Measurements from ENCODE around the gene IBTK.
A peak's percentile ranks its signal among the peaks of the same experiment; 100 is the strongest.
"Not testable (repeated sequence)": the region's sequence is repeated elsewhere in the genome, so short reads cannot be mapped to it uniquely, and the experiment has no call there.

IBTK gene

DNA sequence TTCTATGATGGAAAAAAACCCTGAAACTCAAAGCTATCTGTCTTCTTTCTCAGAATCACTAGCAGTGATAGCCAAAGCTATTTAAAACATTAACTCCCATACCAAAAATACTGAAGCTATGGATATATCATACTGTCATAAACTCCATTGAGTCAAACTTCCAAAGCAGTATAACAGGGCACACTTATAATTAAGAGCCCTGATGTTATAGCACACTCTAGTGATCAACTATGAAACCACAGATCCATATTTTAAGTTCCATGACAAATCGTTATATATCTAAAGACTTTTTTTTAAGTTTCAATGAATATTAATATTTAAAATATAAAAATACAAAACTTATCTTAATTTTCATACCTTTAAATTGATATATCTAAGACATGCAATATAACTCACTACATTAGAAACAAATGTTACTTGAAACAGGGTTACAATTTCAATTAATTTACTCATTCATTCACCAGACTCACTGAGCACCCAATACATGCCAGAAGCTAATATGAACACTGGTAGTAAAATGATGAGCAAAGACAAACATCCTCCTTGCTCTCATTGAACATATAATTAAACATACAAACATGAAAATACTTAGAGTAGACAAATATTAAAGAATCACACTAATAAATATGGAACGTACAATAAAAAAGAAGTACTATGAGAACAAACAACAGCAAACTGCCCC lies 69.3 kb downstream of the IBTK start:
- peak; percentile 2 for DNase-seq

DNA sequence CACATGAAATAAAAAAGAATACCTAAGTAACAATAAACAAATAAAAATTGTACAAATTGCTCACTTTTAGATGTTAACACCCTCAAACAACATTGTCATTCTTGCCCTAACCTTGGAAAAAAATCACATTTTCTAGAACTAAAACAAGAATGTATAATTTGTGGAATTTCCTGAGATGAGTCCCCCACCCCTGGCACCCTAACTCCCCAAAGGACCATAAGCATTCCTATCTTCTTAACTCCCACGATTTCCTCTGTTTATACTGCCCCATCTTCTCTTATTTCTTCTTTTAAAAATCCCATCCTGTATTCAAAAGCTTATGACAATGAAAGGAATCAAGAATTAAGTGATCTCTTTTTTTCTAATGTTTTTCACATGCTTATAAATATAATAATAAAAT lies 70.9 kb downstream of the IBTK start:
- no peak for DNase-seq

DNA sequence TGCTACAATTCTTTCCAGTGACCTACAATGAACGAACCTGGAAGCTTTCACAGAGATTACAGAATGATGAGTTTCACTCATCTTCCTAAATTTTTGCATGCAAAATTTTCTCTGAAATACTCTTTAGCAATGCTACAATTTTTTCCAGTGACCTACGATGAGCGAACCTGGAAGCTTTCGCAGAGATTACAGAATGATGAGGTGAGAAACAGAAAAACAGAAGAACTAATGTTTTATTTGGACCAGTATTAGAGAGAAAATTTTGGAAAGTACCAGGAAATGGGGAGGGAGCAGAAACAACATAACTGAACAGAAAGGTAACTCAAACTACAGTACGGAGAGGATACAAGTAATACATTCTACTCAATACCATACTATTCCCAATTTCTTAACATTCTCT lies 75.0 kb downstream of the IBTK start:
- no peak for DNase-seq

DNA sequence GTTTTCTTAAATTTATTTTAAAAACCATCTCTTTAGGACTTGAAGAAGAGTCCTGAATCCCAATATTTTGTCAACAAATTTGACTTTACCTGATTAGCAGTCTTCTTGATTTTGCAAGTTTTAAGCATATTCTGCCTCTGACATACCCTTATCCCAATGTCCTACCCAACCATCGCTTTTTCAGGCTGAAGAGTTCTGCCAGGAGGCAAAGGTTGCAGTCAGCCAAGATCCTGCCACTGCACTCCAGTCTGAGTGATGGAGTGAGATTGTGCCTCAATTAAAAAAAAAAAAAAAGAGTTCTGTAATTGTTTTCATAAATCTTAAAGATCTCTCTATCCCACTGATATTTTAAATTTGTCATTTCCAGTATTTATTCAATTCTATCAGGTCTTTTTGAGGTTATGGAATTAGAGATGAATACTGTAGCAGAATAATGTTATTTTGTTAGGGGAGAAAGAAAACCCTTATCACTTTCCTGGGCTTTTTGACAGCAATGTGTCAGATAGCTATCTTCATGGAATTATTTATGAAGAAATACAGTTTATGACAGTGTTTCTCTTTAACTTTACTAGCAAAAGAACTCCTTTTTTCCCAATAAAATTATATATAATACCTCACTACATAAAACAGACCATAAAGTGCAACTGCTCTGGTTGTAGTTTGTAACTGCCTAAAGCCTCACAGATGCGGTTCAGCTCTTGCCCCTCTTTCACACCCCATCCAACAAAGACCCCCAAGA lies 78.2 kb downstream of the IBTK start:
- DNase-seq = no peak

DNA sequence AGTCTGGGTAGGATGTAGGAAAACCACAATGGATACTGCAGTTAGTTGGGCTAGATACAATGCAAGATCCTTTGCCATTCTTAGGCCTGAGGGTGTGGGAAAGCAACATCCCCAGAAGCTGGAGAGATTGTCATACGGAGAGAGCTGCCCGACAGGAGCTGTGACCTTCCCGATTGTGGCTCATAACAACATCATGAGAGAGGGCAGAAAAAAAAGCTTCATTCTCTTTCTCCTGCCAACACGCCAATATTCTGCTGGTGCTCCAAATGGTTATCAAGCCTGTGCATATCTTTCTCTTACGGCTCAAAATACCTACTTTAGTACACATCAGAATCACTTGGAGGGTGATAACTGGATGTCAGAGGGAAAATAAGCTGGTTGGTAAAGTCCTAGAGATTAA lies 81.1 kb downstream of the IBTK start:
- no peak for DNase-seq

DNA sequence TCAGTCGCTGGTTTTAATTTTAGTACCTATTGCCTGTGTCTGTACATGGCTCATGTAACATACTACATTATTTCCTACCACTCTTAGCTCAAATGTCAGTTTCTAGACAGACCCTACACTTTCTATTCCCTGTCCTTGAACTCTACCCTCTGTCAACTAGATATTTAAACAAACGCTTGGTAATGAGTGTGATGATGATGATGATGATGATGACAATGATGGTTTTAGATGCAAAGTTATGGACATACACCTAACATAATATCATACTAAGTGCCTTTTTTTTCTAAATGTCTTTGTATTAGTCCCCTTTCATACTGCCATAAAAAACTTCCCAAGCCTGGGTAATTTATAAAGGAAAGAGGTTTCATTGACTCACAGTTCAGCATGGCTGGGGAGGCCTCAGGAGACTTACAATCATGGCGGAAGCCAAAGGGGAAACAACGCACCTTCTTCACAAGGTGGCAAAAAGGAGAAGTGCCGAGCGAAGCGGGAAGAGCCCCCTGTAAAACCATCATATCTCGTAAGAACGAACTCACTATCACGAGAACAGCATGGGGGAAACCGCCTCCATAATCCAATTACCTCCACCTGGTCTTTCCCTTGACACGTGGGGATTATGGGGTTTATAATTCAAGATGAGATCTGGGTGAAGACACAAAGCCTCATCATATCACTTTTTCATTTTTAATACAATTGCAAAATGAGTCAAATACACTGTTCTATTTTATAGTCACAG lies 87.1 kb downstream of the IBTK start:
- no peak for DNase-seq

DNA sequence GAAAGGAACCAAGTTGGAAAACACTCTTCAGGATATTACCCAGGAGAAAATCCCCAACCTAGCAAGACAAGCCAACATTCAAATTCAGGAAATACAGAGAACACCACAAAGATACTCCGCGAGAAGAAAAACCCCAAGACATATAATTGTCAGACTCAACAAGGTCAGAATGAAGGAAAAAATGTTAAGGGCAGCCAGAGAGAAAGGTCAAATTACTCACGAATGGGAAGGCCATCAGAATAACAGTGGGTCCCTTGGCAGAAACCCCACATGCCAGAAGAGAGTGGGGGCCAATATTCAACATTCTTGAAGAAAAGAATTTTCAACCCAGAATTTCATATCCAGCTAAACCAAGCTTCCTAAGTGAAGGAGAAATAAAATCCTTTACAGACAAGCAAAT lies 94.8 kb downstream of the IBTK start:
- not testable (repeated sequence) for DNase-seq

DNA sequence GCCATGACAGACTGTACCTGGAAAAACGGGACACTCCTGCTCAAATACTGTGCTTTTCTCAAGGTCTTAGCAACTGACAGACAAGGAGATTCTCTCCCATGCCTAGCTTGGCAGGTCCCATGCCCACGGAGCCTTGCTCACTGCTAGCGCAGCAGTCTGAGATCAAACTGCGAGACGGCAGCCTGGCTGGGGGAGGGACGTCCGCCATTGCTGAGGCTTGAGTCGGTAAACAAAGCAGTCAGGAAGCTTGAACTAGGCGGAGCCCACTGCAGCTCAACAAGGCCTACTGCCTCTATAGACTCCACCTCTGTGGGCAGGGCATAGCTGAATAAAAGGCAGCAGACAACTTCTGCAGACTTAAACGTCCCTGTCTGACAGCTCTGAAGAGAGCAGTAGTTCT lies 96.4 kb downstream of the IBTK start:
- DNase-seq = not testable (repeated sequence)

DNA sequence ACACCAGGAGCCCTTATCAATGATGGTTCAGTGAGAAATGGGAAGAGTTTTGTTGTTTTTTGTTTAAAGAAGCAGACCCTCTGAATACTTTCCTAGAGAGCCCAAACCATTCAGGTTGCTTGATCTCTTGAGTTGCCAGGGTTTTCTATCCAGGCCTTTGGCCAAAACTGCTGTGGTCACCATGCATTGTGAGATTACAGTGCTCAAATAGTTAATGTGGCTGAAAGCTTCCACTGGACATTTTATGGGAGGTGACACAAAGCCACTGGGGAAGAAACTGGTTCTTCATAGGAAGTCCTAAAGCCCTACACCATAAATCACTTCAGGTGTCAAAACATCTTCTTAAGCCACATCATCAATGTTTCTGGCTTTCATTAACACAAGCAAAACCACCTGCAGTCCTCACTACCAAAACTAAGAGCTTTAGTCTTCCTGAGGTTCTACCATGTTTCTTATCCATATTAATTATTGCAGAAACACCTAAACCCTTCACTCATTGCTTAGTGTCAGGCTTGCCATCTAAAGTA lies 101.6 kb downstream of the IBTK start:
- DNase-seq = no peak

DNA sequence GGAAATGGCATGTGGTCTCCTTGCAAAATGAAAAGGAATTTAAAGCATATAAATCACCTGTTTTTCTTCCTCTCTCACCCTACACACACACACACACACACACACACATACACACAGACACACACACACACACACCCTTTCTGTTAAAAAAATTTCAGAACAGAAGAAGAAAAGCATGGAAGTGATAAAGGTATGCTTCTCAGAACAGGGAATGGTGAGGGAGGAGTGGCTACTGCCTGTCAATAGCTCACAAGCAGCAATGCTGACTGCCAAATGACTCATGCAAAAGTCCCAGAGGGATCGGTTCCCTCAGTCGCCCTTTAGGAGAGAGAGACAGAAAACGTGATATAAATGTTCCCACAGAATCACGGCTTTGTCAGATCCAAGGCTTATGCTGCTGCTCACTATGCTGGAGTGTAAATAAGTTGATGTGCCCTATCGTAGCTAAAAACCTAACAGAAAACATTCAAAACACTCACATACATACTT lies 102.6 kb downstream of the IBTK start:
- DNase-seq = peak; percentile 54

DNA sequence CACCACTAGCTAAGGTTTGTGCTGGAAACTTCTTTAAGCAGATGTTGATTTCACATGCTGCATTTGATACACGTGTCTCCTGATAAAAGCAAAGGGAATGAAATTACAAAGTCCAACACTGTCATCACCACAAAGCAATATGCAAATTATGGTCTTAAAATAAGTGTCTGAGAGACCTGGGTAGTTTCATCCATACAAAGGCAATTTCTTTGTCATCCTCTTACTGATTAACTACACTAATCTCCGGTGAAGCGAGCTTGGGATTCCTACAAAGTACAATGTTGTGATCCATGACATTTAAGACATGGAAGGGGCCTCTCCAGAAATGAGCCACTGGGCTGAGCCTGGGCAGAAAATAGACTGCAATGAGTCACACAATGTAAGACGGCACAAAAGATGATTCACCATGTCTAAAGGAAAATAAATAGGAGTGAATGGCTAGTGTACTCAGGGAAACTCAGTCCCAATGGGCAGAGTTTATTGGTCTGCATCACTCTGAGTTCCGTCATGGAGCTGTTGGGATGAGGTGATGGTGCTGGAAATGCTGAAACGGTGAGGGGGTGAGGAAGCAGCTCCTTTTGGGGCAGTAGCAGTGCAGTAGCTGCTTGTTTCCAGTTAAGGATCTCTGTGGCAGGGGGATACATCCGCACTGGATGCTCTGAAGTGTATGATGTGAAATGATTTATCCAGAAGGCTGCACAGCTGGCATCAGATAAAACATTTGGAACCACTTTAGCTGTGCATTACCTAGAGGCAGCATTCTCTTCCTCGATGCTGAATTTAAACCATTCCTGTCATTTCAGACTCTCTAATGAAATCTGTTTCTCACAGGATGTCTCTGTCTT lies 103.3 kb downstream of the IBTK start:
- DNase-seq = peak; percentile 99

DNA sequence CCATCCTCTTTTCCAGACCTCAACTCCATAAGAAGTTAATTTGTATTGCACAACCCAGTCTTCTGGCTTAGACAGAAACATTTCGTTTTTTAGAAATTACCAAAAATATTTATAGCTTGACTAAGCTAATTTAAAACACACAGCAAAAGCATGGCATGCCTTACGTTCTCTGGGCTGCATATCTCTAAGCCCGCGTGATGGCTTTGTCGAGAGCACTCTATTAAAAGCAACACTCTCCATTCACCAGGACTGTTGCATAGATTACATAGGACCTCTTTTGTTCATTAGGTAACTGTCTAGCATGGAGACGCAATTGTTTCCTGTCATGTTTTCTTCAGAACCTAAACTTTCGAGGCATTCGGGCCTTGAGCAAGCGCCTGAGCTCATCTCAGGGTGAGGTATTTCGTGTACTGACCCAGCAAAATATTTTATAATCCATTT lies 104.5 kb downstream of the IBTK start:
- DNase-seq = no peak

DNA sequence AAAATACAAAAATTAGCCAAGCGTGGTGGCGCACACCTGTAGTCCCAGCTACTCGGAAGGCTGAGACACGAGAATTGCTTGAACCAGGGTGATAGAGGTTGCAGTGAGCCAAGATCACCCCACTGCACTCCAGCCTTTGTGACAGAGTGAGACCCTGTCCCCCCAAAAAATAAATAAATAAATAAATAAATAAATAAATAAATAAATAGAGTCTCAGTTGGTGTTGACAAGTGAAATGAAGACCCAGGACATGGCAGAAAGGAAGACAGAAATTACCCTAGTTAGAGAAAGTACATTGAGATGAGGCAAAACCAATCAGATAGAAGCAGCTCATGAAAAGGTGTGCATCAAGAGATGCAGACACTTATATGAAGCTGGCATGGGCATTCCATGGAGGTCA lies 105.0 kb downstream of the IBTK start:
- no peak for DNase-seq

DNA sequence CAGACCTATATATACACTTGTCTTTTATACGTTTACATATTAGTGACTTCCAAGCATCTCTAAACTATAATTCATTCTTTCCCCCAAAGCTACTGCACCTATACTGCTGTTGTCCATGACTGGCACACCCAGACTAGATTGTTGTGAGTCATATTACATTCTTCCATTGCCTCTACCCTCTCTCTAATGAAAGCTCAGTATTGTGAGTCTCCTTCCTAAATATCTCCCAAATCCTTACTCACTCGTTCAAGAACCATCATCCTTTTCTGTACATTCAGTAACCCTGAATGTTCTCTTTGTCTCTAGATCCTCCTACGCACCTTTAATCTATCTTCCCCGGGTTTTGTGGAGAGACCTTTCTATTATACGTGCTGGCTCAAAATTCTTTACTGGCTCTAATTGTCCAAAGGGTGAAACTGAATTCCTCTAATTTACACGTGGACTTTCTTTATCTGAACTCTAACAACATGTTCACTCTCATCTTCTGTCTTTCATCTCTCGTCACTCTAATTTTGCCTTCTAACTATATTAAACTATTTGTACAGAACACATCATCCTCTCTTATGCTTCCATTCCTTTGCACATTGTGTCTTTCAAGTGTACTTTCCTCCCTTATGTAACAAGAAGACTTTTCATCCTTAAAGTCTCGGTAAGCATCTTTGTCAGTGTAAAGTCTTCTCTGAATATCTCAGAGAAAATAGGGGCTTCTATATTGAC lies 109.3 kb downstream of the IBTK start:
- DNase-seq = no peak

DNA sequence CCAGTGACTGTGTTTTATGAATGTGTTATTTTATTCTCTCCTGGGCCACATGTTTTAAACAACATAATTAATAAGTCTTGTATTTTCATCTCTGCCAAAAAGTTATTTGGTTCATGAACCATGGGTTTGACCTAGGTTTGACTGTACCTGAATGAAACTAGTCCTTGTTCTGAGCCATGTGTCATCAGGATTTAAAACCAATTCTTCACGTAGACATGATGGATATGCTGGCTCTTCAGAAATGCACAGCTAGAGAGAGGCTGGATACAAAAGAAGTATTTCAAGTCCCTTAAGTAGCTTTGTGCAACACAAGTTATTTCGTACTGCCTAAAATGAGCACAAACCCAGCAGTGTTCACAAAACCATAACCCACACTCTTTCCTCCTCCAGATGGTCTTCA lies 116.1 kb downstream of the IBTK start:
- DNase-seq = no peak

DNA sequence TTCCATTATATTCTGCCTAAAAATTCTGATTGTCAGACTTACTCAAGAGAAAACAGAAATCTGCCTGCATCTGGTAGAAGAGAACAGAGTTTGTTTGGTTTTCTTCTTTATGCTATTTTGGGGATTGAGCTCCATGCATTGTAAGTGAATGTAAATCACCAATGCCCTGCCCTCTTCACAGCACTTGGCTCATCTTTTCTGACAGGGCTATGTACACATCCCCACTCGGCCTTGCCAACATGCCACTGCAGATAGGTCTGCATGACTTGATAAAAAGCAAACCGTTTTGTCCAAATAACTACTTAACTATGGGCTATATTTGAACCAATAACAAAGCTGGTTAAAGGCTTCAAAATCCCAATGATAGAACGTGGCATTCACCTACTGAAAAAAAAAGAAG lies 117.7 kb downstream of the IBTK start:
- no peak for DNase-seq

DNA sequence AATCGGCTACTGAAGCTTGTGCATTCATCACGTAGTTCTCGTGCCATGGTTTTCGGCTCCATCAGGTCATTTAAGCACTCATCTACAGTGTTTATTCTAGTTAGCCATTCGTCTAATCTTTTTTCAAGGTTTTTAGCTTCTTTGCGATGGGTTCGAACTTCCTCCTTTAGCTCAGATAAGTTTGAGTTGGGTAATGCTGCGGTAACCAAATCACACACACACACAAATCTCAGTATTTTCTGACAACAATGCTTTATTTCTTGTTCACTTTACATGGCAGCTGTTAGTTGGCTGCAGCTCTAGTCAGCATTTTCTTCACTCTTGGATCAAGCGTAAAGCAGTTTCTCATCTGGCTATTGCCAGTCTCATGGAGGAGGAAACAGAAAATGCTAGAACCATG lies 118.6 kb downstream of the IBTK start:
- DNase-seq = not testable (repeated sequence)

DNA sequence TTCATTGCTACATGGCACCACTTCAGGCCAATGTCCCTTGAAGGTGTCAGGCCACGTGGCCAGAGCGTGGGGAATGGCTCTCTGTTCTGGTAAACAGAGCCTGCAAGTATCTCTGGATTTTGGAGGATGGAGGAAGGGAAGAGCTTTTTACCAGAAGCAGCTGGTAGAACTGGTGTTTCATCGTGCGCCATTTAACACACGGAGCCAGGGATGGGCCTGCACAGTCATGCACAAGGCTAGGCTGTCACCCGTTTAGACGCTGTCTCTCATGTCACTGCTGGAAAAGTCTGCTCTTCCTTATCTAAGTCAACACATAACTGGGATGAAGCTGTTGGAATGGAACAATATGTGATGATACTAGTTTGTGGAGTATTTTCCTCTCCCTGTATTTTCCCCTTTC lies 123.9 kb downstream of the IBTK start:
- DNase-seq = no peak

All from kidney glomerular epithelial cell (primary cell).